Mesothelial cell of epicardium (in vitro differentiated cells): ENCODE measurements around the gene LRMDA. TPM values are rescaled to one million over a fixed set of nuclear protein-coding genes. Genes with fewer than 3 reads are reported as not detected.

Source experiments
- DNase-seq, 2 experiments: peaks; one replicate each; pipeline ENCODE4 v3.0.0; 2021; ENCODE audit warnings: low spot score in 2 of 2; ENCODE audit not compliant: unreplicated experiment in 2 of 2
- H3K27ac Mint-ChIP-seq: 2 replicates; pipeline ENCODE4 v1.8.0; 2021; ENCODE audit warnings: mixed read lengths
- H3K27me3 Mint-ChIP-seq: 2 replicates; pipeline ENCODE4 v1.8.0; 2021; ENCODE audit warnings: low read depth, mixed read lengths
- H3K36me3 Mint-ChIP-seq: 2 replicates; pipeline ENCODE4 v1.8.0; 2021; ENCODE audit warnings: mixed read lengths
- H3K4me1 Mint-ChIP-seq: 2 replicates; pipeline ENCODE4 v1.8.0; 2021; ENCODE audit warnings: mixed read lengths
- H3K4me3 Mint-ChIP-seq: 2 replicates; pipeline ENCODE4 v1.8.0; 2021; ENCODE audit warnings: mild to moderate bottlenecking, moderate library complexity, mixed read lengths
- H3K9me3 Mint-ChIP-seq: 2 replicates; pipeline ENCODE4 v1.8.0; 2021; ENCODE audit warnings: mixed read lengths
- total RNA-seq: library from RNA; stranded (reverse); gene quantifications from 3 replicates; pipeline ENCODE4 v1.2.1, GENCODE V29; 2021
- TF ChIP-seq, protein P1 (sequence below): fragments of 200-600 bp; sonication (generic); IDR thresholded peaks from one replicate; pipeline ENCODE4 v1.5.0; 2021; ENCODE audit warnings: antibody characterized with exemption; ENCODE audit not compliant: unreplicated experiment

Gene LRMDA
- total RNA-seq, 1 donor from 2014 or later: 2.0 TPM

DNA sequence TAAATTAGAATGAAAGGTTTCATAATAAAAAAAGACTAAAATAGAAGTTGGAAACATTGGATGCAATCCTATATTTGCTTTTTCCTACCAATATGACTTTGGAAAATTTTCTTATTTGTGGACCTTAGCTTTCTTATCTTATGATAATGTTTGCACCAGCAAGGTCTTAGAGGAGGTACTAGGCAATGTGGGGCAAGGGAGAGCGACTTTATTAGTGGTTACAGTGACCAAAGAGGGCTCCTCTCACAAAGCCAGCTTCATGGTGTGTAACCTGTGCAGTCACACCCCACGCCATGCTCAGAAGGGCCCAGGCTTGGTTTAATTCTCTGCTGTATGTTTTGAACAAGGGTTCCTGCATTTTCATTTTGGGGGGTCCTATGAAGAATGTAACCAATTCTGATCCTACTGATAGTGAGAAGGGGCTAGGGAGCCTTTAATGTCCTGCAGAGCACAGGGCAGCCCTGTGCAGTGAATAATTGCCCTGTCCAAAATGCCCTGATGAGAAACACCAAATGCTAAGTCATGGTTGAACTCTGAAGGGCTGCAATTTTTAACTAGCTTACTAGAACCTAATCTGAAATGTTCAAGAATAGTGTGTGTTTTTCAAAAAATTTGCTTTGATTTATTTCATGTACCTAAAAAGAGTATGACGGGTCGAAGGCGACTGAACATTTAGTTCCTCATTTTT is 1047.8 kb downstream of the LRMDA start:
- Mint-ChIP-seq H3K27ac (no peak overlapping the region), H3K4me1 (peaks cover 9% of the 10 kb centered on the region), H3K9me3 (peaks cover 10% of the 10 kb centered on the region), H3K4me3 (no peak overlapping the region), H3K27me3 (no peaks in the 10 kb centered on the region), H3K36me3 (no peaks in the 10 kb centered on the region)
- DNase-seq: no peak
- TF ChIP-seq, protein P1, sequence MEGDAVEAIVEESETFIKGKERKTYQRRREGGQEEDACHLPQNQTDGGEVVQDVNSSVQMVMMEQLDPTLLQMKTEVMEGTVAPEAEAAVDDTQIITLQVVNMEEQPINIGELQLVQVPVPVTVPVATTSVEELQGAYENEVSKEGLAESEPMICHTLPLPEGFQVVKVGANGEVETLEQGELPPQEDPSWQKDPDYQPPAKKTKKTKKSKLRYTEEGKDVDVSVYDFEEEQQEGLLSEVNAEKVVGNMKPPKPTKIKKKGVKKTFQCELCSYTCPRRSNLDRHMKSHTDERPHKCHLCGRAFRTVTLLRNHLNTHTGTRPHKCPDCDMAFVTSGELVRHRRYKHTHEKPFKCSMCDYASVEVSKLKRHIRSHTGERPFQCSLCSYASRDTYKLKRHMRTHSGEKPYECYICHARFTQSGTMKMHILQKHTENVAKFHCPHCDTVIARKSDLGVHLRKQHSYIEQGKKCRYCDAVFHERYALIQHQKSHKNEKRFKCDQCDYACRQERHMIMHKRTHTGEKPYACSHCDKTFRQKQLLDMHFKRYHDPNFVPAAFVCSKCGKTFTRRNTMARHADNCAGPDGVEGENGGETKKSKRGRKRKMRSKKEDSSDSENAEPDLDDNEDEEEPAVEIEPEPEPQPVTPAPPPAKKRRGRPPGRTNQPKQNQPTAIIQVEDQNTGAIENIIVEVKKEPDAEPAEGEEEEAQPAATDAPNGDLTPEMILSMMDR: no peak

DNA sequence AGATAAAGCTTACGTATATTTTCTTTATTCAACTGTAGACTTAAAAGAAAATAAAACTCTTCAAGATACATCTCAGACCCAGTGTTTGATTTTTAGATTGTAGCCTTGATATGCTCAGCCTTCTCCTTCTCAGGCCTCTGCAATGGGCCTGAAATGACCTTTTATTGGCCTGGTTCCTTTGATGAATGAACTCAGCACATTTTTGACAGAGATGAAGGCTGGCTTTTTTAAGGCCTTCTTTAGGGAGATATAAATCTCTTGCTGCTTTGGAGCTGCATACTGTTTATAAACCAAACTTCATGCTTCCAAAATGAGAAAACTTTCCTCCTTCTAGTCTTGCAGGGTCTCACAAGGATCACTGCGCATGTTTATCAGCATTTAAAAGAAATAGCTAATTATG is 1049.8 kb downstream of the LRMDA start:
- TF ChIP-seq, protein P1: no peak
- no peak for DNase-seq
- H3K4me1 Mint-ChIP-seq: peaks cover 9% of the 10 kb centered on the region
- no peaks in the 10 kb centered on the region for H3K36me3 Mint-ChIP-seq
- H3K4me3 Mint-ChIP-seq: no peak overlapping the region
- H3K27ac Mint-ChIP-seq: no peak overlapping the region
- H3K27me3 Mint-ChIP-seq: no peaks in the 10 kb centered on the region
- peaks cover 10% of the 10 kb centered on the region for H3K9me3 Mint-ChIP-seq

DNA sequence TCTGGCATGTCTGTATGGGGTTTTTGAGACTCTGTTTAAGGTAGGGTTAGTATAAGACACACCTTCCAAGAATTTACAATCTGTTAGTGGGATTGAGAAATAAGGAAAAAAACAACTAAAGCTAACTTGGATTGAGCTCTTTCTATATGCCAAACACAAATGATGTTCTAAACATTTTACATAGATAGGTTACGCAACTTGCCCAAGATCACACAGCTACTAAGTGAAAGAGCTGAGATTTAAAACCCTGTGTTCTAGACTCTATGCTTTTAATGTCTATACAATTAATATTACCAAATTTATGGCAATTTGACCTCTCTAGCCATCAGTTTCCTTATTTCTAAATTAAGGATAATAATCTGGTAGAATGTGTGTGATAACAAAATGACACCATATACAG is 1056.2 kb downstream of the LRMDA start:
- H3K27me3 Mint-ChIP-seq: no peaks in the 10 kb centered on the region
- peaks cover 24% of the 10 kb centered on the region for H3K36me3 Mint-ChIP-seq
- no peaks in the 10 kb centered on the region for H3K4me1 Mint-ChIP-seq
- H3K27ac Mint-ChIP-seq: no peak overlapping the region
- no peak for DNase-seq
- peaks cover 52% of the 10 kb centered on the region for H3K9me3 Mint-ChIP-seq
- TF ChIP-seq, protein P1: no peak
- H3K4me3 Mint-ChIP-seq: no peak overlapping the region

DNA sequence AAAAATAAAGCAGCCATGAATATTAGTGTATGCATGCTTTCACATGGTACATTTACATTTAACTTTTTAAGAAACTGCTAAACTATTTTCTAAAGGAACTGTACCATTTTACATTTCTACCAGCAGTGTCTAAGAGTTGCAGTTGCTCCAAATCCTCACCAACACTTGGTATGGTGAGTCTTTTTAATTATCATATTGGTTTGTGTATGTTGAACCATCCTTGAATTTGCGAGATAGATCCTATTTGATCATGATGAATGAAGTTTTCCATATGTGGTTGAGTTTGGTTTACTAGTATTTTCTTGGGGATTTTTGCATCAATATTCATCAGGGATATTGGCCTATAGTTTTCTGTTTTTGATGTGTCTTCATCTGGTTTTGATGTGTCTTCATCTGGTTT is 1057.2 kb downstream of the LRMDA start:
- DNase-seq: no peak
- H3K4me3 Mint-ChIP-seq: no peak overlapping the region
- H3K36me3 Mint-ChIP-seq: peaks cover 28% of the 10 kb centered on the region
- H3K27ac Mint-ChIP-seq: no peak overlapping the region
- peaks cover 55% of the 10 kb centered on the region for H3K9me3 Mint-ChIP-seq
- H3K4me1 Mint-ChIP-seq: no peaks in the 10 kb centered on the region
- TF ChIP-seq, protein P1: no peak
- no peaks in the 10 kb centered on the region for H3K27me3 Mint-ChIP-seq

DNA sequence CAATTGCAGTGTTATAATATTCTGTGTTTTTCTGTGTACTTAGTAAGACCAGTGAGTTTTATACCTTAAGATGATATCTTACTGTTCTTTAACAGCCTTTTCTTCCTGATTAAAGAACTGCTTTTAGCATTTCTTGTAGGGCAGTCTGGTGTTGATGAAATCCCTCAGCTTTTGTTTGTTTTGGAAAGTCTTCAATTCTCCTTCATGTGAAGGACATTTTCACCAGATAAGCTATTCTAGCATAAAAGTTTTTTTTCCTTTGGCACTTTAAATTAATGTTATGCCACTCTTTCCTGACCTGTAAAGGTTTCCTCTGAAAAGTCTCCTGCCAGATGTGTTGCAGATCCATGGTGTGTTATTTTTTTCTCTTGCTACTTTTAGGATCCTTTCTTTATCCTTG is 1059.8 kb downstream of the LRMDA start:
- no peak for DNase-seq
- Mint-ChIP-seq H3K27ac (no peak overlapping the region), H3K4me3 (no peak overlapping the region), H3K4me1 (no peaks in the 10 kb centered on the region), H3K36me3 (peaks cover 33% of the 10 kb centered on the region), H3K9me3 (peaks cover 72% of the 10 kb centered on the region), H3K27me3 (no peaks in the 10 kb centered on the region)
- TF ChIP-seq, protein P1: no peak

DNA sequence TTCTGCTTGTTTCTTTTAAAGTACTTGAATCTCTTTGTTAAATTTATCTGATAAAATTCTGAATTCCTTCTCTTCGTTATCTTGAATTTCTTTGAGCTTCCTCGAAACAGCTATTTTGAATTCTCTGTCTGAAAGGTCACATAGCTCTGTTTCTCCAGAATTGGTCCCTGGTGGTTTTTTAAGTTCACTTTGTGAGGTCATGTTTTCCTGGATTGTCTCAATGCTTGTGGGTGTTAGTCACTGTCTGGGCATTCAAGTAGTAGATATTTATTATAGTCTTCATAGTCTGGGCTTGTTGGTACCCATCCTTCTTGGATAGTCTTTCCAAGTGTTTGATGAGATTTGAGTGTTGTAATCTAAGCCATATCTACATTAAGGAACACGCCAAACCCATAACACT is 1060.6 kb downstream of the LRMDA start:
- Mint-ChIP-seq H3K27me3 (no peaks in the 10 kb centered on the region), H3K4me3 (no peak overlapping the region), H3K4me1 (no peaks in the 10 kb centered on the region), H3K36me3 (peaks cover 33% of the 10 kb centered on the region), H3K9me3 (peaks cover 69% of the 10 kb centered on the region), H3K27ac (no peak overlapping the region)
- no peak for DNase-seq
- TF ChIP-seq, protein P1: no peak
